Prostate gland (tissue), 2 donors: ENCODE data around the gene C1orf21. TPM values are rescaled to one million over a fixed set of nuclear protein-coding genes. Genes with fewer than 3 reads are reported as not detected.

Source experiments
- DNase-seq: peaks from one replicate; pipeline ENCODE4 v3.0.0-alpha.2; 2019; ENCODE audit warnings: low spot score
- H3K27ac ChIP-seq, 2 donors: fragments of 200-600 bp; sonication (generic); 2 replicates each; pipeline ENCODE4 v1.5.1; 2017 to 2019
- H3K27me3 ChIP-seq: fragments of 200-600 bp; sonication (generic); replicated peaks from 2 replicates; pipeline ENCODE4 v1.5.1; 2019; ENCODE audit not compliant: insufficient read depth
- H3K36me3 ChIP-seq, 2 donors: fragments of 200-600 bp; sonication (generic); 1 replicate in 1 of 2; 2 replicates in 1 of 2; pipeline versions ENCODE4 v1.5.1 to v1.8.1; 2017 to 2019
- H3K4me1 ChIP-seq: fragments of 200-600 bp; sonication (generic); replicated peaks from 2 replicates; pipeline ENCODE4 v1.5.1; 2019
- H3K4me3 ChIP-seq, 2 donors: fragments of 200-600 bp; sonication (generic); 2 replicates each; pipeline ENCODE4 v1.5.1; 2017 to 2019
- H3K9me3 ChIP-seq: fragments of 200-600 bp; sonication (generic); 2 replicates; pipeline ENCODE4 v1.5.1; 2017
- CTCF ChIP-seq, 4 experiments: fragments of 200-600 bp in 2 of 4; fragments of 450-650 bp in 2 of 4; sonication (generic) in 2 of 4; IDR thresholded peaks; 1 replicate in 3 of 4; 2 replicates in 1 of 4; pipeline ENCODE4 v1.5.1; 2016 to 2019; ENCODE audit warnings: antibody characterized with exemption in 4 of 4, mild to moderate bottlenecking in 2 of 4, moderate library complexity in 2 of 4
- POLR2A ChIP-seq: fragments of 450-650 bp; IDR thresholded peaks from one replicate; pipeline ENCODE4 v1.6.1; 2016; ENCODE audit warnings: antibody characterized with exemption, mild to moderate bottlenecking
- POLR2AphosphoS5 ChIP-seq: sonication (generic); formaldehyde crosslinking; IDR thresholded peaks from one replicate; pipeline ENCODE4 v1.6.1; 2017; ENCODE audit warnings: antibody characterized with exemption
- WGBS: methylation state at CpG from one replicate; pipeline ENCODE4 v1.1.5; 2018; 5-methylcytosine and 5-hydroxymethylcytosine counted together
- intact Hi-C: fragments of 100-400 bp; cut with DNase I; formaldehyde crosslinking; loops from one replicate; pipeline ENCODE4 v1.14.2; 2022
- total RNA-seq, 2 donors: library from RNA; depleted of rRNA; stranded (reverse); fragments of >200 nt; gene quantifications; one replicate each; pipeline ENCODE4 v1.1.0, GENCODE V29; 2016

The C1orf21 gene
- total RNA-seq, 2 donors from 2014 or later: 28.8 to 79.3 TPM

GRCh38 chr1:184419350-184420161, 32.7 kb downstream of the C1orf21 start:
- no peak overlapping the region for H3K4me3 ChIP-seq
- DNase-seq: no peak
- no peaks in the 10 kb centered on the region for H3K36me3 ChIP-seq
- H3K27me3 ChIP-seq: no peaks in the 10 kb centered on the region
- TF ChIP-seq POLR2AphosphoS5 (no peak), CTCF (IDR thresholded peaks at IDR 0.05) (no peak), POLR2A (no peak)
- intact Hi-C loops: no loop called here
- peak overlapping the region in 1 of 2 donors; percentile 17 for H3K27ac ChIP-seq
- WGBS: 61% methylated on average over 5 of the region's 5 CpGs
- peaks cover 9% of the 10 kb centered on the region for H3K4me1 ChIP-seq
- no peaks in the 10 kb centered on the region for H3K9me3 ChIP-seq

GRCh38 chr1:184422490-184423233, 35.8 kb downstream of the C1orf21 start:
- H3K36me3 ChIP-seq: no peaks in the 10 kb centered on the region
- peak overlapping the region in 1 of 2 donors; percentile 53 for H3K27ac ChIP-seq
- no peak for TF ChIP-seq CTCF (IDR thresholded peaks at IDR 0.05)
- no peak for TF ChIP-seq POLR2A
- TF ChIP-seq POLR2AphosphoS5: peak; percentile 88
- intact Hi-C loops: no loop called here
- no peaks in the 10 kb centered on the region for H3K27me3 ChIP-seq
- H3K9me3 ChIP-seq: no peaks in the 10 kb centered on the region
- H3K4me1 ChIP-seq: peaks cover 19% of the 10 kb centered on the region
- DNase-seq: peak; percentile 19
- WGBS: 42% methylated on average over 9 of the region's 9 CpGs
- no peak overlapping the region for H3K4me3 ChIP-seq

DNA sequence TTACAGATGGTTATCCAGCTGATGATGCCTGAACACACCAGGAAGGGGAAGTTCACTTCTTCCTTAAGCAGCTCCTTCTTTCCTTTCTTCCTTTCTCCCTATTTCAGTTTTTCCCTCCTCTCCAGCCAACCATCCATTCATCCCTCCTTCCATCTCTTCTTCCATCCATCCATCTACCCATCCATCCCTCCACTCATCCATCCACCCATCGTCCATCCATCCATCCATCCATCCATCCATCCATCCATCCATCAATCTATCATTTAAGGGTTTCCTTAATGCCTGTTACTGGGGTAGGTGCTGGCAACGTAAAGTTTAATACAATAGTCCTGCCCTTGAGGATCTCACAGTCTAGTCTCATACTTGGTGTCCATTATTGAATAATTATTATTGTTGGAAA, 36.8 kb downstream of the C1orf21 start:
- Histone ChIP-seq H3K36me3 (no peaks in the 10 kb centered on the region), H3K9me3 (no peaks in the 10 kb centered on the region), H3K27ac (peak overlapping the region; percentile 1 to 4), H3K4me1 (peaks cover 19% of the 10 kb centered on the region), H3K4me3 (no peak overlapping the region), H3K27me3 (no peaks in the 10 kb centered on the region)
- WGBS: 90% methylated on average over 2 of the region's 2 CpGs
- no peak for DNase-seq
- intact Hi-C loops: no loop called here
- TF ChIP-seq CTCF (IDR thresholded peaks at IDR 0.05) (no peak), POLR2AphosphoS5 (no peak), POLR2A (no peak)

DNA sequence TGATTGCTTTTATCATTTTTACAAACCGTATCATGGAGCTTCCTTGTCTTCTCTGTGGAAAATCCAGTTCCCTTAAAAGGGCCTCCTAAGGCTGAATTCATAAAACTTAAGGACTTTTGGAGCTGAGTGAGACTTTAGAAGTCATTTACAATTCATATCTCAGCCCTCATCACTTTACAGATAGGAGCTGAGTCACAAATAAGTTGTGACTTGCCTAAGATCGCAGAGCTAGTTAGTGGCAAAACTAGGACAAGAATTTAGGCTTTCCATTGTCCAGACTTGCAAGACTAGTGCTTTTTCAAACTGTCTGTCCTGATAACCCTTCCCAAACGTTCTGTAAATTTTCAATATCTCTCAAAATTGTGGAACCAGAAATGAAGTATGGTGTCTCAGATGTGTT, 37.3 kb downstream of the C1orf21 start:
- H3K4me1 ChIP-seq: peaks cover 19% of the 10 kb centered on the region
- no peak overlapping the region for H3K4me3 ChIP-seq
- intact Hi-C loops: no loop called here
- peak overlapping the region; percentile 1 to 4 for H3K27ac ChIP-seq
- DNase-seq: peak; percentile 32
- H3K36me3 ChIP-seq: no peaks in the 10 kb centered on the region
- H3K27me3 ChIP-seq: no peaks in the 10 kb centered on the region
- TF ChIP-seq POLR2AphosphoS5 (peak; percentile 60), POLR2A (no peak)
- H3K9me3 ChIP-seq: no peaks in the 10 kb centered on the region
- 47% methylated on average over 3 of the region's 3 CpGs for WGBS

GRCh38 chr1:184424945-184425344, 38.1 kb downstream of the C1orf21 start:
- TF ChIP-seq CTCF (IDR thresholded peaks at IDR 0.05): no peak
- TF ChIP-seq POLR2A: no peak
- TF ChIP-seq POLR2AphosphoS5: no peak
- H3K27me3 ChIP-seq: no peaks in the 10 kb centered on the region
- peak overlapping the region in 1 of 2 donors; percentile 30 for H3K27ac ChIP-seq
- no peaks in the 10 kb centered on the region for H3K36me3 ChIP-seq
- WGBS: 64% methylated on average over 2 of the region's 2 CpGs
- H3K4me1 ChIP-seq: peaks cover 19% of the 10 kb centered on the region
- DNase-seq: no peak
- no peak overlapping the region for H3K4me3 ChIP-seq
- no peaks in the 10 kb centered on the region for H3K9me3 ChIP-seq
- intact Hi-C loops: no loop called here
